Measurements from ENCODE around the gene DYNLT3. TPM values are rescaled to one million over a fixed set of nuclear protein-coding genes. Genes with fewer than 3 reads are reported as not detected.

DYNLT3 gene
- total and polyA plus RNA-seq, 2 experiments from 2014 or later, result 36.7 to 42.8 TPM

DNA sequence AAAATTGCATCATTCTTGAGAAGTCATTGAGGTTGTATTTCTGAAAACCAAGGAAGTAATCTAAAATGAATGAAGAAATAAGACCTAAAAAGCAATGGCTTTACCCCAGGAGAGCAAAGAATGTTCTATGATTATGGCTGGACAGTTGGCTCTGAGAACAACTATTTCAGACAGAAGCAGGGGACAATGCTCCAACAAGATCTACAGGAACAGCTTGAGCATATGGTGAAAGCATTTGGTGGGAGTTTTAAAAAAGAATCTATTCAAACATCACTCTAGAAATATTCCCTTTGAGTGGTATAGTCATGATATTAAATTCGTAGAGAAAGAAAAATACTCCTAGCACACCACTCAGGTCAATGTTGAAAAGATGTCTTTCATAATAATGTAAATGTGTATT is 26.7 kb downstream of the DYNLT3 start:
- no peaks in the 10 kb centered on the region for H3K9me3 ChIP-seq (ENCODE audit: low read depth)
- 71% methylated on average over 1 of the region's 1 CpG for WGBS (ENCODE audit: low lambda C conversion rate, missing lambda C conversion rate)
- H3K27me3 ChIP-seq, result no peaks in the 10 kb centered on the region
- no peaks in the 10 kb centered on the region for H3K4me1 ChIP-seq (ENCODE audit: insufficient read depth)
- TF ChIP-seq, protein P1, sequence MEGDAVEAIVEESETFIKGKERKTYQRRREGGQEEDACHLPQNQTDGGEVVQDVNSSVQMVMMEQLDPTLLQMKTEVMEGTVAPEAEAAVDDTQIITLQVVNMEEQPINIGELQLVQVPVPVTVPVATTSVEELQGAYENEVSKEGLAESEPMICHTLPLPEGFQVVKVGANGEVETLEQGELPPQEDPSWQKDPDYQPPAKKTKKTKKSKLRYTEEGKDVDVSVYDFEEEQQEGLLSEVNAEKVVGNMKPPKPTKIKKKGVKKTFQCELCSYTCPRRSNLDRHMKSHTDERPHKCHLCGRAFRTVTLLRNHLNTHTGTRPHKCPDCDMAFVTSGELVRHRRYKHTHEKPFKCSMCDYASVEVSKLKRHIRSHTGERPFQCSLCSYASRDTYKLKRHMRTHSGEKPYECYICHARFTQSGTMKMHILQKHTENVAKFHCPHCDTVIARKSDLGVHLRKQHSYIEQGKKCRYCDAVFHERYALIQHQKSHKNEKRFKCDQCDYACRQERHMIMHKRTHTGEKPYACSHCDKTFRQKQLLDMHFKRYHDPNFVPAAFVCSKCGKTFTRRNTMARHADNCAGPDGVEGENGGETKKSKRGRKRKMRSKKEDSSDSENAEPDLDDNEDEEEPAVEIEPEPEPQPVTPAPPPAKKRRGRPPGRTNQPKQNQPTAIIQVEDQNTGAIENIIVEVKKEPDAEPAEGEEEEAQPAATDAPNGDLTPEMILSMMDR (IDR thresholded peaks at IDR 0.05; ENCODE audit: poor library complexity), result no peak
- TF ChIP-seq EZH2 (IDR thresholded peaks at IDR 0.05; ENCODE audit: borderline replicate concordance) (no peak), EZH2phosphoT487 (IDR thresholded peaks at IDR 0.05; ENCODE audit: low read depth, severe bottlenecking, unreplicated experiment) (no peak)
- no peak overlapping the region for H3K4me2 ChIP-seq
- no peaks in the 10 kb centered on the region for H4K20me1 ChIP-seq (ENCODE audit: insufficient read depth, poor library complexity, severe bottlenecking)
- no peak for DNase-seq (ENCODE audit: low spot score)
- no peak overlapping the region for H2AFZ ChIP-seq
- no peaks in the 10 kb centered on the region for H3K36me3 ChIP-seq (replicated peaks; ENCODE audit: insufficient read depth, low read depth)
- no peak overlapping the region for H3K4me3 ChIP-seq
- H3K27ac ChIP-seq, result no peak overlapping the region
- H3K9me2 ChIP-seq (replicated peaks; ENCODE audit: insufficient read depth), result no peaks in the 10 kb centered on the region
- H3K79me2 ChIP-seq, result no peaks in the 10 kb centered on the region

DNA sequence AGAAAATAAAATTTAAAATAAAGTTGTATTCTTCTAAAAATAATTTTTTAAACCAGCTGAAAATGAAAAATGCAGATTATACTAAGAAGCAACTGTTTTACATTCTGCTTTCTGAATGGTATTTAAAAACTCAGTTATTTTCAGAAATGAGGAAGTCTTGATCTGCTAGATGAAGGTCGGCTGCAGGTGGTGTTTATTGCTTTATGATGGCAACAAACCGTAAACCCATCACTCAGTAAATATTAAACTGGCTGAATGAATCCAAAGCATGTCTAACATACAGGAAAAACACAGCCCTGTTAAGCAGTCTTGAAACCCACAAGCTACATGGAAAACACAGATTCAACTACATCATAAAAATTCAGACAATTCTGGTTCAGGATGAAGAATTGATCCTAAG is 29.3 kb downstream of the DYNLT3 start:
- no peak overlapping the region for H2AFZ ChIP-seq
- TF ChIP-seq, protein P1 (IDR thresholded peaks at IDR 0.05; ENCODE audit: poor library complexity), result no peak
- TF ChIP-seq EZH2 (IDR thresholded peaks at IDR 0.05; ENCODE audit: borderline replicate concordance) (no peak), EZH2phosphoT487 (IDR thresholded peaks at IDR 0.05; ENCODE audit: low read depth, severe bottlenecking, unreplicated experiment) (no peak)
- WGBS (ENCODE audit: low lambda C conversion rate, missing lambda C conversion rate), result 47% methylated on average over 2 of the region's 2 CpGs
- DNase-seq (ENCODE audit: low spot score), result no peak
- no peak overlapping the region for H3K4me2 ChIP-seq
- no peaks in the 10 kb centered on the region for H3K79me2 ChIP-seq
- no peaks in the 10 kb centered on the region for H3K9me2 ChIP-seq (replicated peaks; ENCODE audit: insufficient read depth)
- H3K36me3 ChIP-seq (replicated peaks; ENCODE audit: insufficient read depth, low read depth), result no peaks in the 10 kb centered on the region
- H3K9me3 ChIP-seq (ENCODE audit: low read depth), result no peaks in the 10 kb centered on the region
- no peak overlapping the region for H3K4me3 ChIP-seq
- H3K4me1 ChIP-seq (ENCODE audit: insufficient read depth), result no peaks in the 10 kb centered on the region
- no peaks in the 10 kb centered on the region for H3K27me3 ChIP-seq
- no peaks in the 10 kb centered on the region for H4K20me1 ChIP-seq (ENCODE audit: insufficient read depth, poor library complexity, severe bottlenecking)
- no peak overlapping the region for H3K27ac ChIP-seq

DNA sequence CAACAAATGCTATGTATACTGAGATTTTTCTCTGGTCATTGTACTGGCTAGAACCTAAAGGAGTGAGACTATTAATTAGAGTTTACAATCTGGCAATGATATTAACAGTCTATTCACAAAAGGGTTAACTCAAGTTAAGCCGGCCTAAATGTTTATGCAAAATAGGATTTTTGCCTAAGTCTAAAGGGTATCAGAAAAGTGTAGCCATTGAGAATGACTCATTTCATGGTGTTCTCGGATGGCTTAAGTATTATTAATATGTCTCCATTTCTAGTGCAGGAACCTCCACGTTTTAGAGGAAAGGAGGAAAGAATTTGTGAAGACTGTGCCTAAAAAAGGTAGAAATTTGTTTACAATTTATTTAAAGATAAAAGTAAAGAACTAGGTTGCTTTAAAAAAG is 29.8 kb downstream of the DYNLT3 start:
- H3K36me3 ChIP-seq (replicated peaks; ENCODE audit: insufficient read depth, low read depth), result no peaks in the 10 kb centered on the region
- DNase-seq (ENCODE audit: low spot score), result no peak
- no peaks in the 10 kb centered on the region for H4K20me1 ChIP-seq (ENCODE audit: insufficient read depth, poor library complexity, severe bottlenecking)
- H3K4me1 ChIP-seq (ENCODE audit: insufficient read depth), result no peaks in the 10 kb centered on the region
- H3K9me3 ChIP-seq (ENCODE audit: low read depth), result no peaks in the 10 kb centered on the region
- no peaks in the 10 kb centered on the region for H3K9me2 ChIP-seq (replicated peaks; ENCODE audit: insufficient read depth)
- no peak overlapping the region for H3K27ac ChIP-seq
- no peak overlapping the region for H3K4me3 ChIP-seq
- no peaks in the 10 kb centered on the region for H3K27me3 ChIP-seq
- 47% methylated on average over 3 of the region's 3 CpGs for WGBS (ENCODE audit: low lambda C conversion rate, missing lambda C conversion rate)
- TF ChIP-seq, protein P1 (IDR thresholded peaks at IDR 0.05; ENCODE audit: poor library complexity), result no peak
- TF ChIP-seq EZH2phosphoT487 (IDR thresholded peaks at IDR 0.05; ENCODE audit: low read depth, severe bottlenecking, unreplicated experiment) (no peak), EZH2 (IDR thresholded peaks at IDR 0.05; ENCODE audit: borderline replicate concordance) (no peak)
- H3K79me2 ChIP-seq, result no peaks in the 10 kb centered on the region
- H2AFZ ChIP-seq, result no peak overlapping the region
- no peak overlapping the region for H3K4me2 ChIP-seq

DNA sequence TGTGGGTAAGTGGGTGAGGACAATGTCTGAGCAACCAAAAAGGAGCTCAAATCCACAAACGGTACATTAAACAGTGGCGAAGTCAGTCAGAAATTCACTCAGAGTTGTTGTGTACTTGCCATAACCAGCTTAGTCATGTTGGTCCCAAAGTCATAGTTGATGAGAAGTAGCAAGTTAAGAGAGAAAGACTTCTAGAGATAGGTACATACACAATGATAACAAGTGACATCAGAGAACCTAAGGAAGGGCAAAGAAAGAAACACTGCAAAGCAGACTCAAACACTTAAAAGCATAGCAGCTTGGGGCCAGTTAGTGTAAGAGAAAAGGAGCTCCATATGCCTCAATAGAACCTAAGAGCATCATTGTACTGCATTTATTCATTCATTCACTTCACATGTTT is 30.2 kb downstream of the DYNLT3 start:
- no peaks in the 10 kb centered on the region for H3K27me3 ChIP-seq
- no peaks in the 10 kb centered on the region for H3K36me3 ChIP-seq (replicated peaks; ENCODE audit: insufficient read depth, low read depth)
- no peak overlapping the region for H2AFZ ChIP-seq
- no peak for DNase-seq (ENCODE audit: low spot score)
- H3K79me2 ChIP-seq, result no peaks in the 10 kb centered on the region
- no peaks in the 10 kb centered on the region for H3K9me3 ChIP-seq (ENCODE audit: low read depth)
- H3K9me2 ChIP-seq (replicated peaks; ENCODE audit: insufficient read depth), result no peaks in the 10 kb centered on the region
- no peak overlapping the region for H3K4me2 ChIP-seq
- no peak overlapping the region for H3K4me3 ChIP-seq
- TF ChIP-seq EZH2 (IDR thresholded peaks at IDR 0.05; ENCODE audit: borderline replicate concordance) (no peak), EZH2phosphoT487 (IDR thresholded peaks at IDR 0.05; ENCODE audit: low read depth, severe bottlenecking, unreplicated experiment) (no peak)
- TF ChIP-seq, protein P1 (IDR thresholded peaks at IDR 0.05; ENCODE audit: poor library complexity), result no peak
- 89% methylated on average over 2 of the region's 2 CpGs for WGBS (ENCODE audit: low lambda C conversion rate, missing lambda C conversion rate)
- no peaks in the 10 kb centered on the region for H4K20me1 ChIP-seq (ENCODE audit: insufficient read depth, poor library complexity, severe bottlenecking)
- H3K27ac ChIP-seq, result no peak overlapping the region
- no peaks in the 10 kb centered on the region for H3K4me1 ChIP-seq (ENCODE audit: insufficient read depth)

All from hepatocyte (in vitro differentiated cells).